HG02973 (cell line): ENCODE results near the gene ALS2.
"Not testable (repeated sequence)": the region's sequence is repeated elsewhere in the genome, so short reads cannot be mapped to it uniquely, and the experiment has no call there.

Source experiments
- ATAC-seq: cut with Tn5 transposase; IDR thresholded peaks from one replicate; pipeline ENCODE4 v1.9.1; 2021; ENCODE audit warnings: moderate library complexity; ENCODE audit not compliant: unreplicated experiment

ALS2 gene

DNA sequence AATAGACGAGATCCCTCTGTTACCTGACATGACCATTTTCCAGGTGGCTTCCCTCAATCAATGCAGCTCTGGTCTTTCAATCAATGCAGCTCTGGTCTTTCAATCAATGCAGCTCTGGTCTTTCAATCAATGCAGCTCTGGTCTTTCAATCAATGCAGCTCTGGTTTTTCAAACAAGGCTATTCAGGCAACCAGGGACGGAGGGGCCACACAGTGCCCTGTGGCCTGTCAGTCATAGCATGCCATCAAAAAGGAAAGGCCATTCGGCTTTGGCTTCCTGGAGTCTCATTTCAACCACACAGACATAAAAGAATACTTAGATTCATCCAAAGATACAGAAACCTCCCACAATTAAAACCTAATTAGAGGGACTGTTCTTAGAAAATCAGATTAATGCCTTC lies 95.6 kb downstream of the ALS2 start:
- ATAC-seq = no peak

DNA sequence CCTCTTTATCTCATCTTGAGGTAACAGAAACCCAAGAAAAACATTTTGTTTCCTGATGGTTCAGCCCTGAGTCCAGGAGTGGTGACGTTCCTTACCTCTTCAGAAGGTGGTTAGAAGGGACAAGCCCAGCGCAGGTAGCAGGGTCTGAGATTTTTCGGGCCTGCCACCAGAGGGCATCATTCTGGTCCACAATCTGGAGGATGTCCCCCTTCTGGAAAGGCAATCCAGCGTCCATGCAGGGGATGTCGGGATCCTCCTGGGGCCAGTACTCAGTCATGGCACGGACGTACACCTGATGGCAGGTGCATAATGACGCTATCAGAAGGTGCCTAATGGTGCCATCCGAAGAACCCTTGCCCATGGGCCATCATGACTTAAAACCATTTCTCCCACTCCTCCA lies 100.0 kb downstream of the ALS2 start:
- no peak for ATAC-seq

DNA sequence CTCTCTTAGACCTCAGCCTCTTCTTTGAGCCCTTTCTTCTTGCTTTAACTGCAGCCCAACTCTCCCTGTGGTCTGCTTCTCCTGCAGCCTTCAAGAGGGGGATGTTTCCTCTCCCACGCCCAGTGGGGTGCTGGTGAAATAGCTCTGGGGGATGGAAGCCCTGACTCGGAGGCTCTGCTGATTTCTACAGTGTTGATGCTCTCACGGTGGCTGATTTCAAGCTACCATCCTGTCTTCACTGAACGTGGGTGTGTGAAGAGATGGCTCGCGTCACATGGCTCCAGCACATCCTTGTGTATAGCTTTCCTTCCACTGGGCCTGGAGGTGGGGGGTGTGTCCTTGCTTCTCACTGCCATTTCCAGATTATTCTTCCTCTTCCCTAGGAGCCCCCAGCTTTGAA lies 102.3 kb downstream of the ALS2 start:
- no peak for ATAC-seq

- ATAC-seq = no peak
Measured at GRCh38 chr2:201675454-201675853, 105.3 kb downstream of the ALS2 start.

- ATAC-seq = no peak
Measured at GRCh38 chr2:201674794-201675193, 105.9 kb downstream of the ALS2 start.

DNA sequence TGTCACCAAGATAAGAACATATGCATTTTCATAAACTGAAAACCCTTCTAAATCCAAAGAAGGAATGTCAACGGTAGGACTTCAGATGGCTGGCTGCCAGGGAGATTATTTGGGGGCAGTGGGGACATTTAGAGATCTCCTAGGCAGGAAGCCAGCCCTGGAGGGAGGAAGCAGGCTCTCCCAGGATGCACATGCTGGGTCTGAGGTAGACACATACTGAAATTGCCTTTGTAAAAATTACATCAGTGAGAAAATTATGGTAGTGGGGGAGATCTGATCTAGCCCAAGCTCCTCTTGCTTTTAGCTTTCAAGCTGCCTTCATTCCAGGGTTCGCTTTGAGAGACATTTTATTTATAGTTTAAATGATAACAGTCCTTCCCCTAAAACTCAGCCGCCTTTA lies 106.4 kb downstream of the ALS2 start:
- no peak for ATAC-seq

DNA sequence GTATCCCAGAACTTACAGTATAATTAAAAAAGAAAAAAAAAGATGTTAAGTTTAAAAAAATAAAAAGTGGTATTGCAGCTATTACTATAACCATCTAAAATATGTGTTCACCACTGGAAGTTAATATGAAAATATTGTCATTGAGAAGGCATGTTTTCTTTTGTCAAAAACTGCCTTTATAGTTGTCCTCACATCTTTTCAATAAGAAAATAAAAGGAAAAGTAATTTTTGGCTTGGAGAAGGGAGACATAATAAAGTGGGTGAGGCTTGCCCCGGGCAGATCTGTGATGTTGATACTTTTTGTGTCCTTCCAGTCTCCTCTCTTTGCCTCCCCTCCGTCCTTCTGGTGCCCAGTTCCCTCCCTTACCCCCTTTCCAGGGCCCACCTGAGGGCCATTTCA lies 107.2 kb downstream of the ALS2 start:
- no peak for ATAC-seq

DNA sequence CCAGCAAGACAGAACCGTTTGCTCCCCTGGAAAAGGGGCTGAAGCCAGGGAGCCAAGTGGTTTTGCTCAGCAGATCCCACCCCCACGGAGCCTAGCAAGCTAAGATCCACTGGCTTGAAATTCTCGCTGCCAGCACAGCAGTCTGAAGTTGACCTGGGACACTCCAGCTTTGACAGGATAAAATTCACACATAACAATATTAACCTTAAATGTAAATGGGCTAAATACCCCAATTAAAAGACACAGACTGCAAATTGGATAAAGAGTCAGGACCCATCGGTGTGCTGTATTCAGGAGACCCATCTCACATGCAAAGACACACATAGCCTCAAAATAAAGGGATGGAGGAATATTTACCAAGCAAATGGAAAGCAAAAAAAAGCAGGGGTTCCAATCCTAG lies 109.5 kb downstream of the ALS2 start:
- not testable (repeated sequence) for ATAC-seq

- no peak for ATAC-seq
Measured at GRCh38 chr2:201669865-201670264, 110.9 kb downstream of the ALS2 start.

GRCh38 chr2:201668402-201668910 lies 112.3 kb downstream of the ALS2 start:
- ATAC-seq = no peak

GRCh38 chr2:201664334-201664733 lies 116.4 kb downstream of the ALS2 start:
- ATAC-seq = no peak

DNA sequence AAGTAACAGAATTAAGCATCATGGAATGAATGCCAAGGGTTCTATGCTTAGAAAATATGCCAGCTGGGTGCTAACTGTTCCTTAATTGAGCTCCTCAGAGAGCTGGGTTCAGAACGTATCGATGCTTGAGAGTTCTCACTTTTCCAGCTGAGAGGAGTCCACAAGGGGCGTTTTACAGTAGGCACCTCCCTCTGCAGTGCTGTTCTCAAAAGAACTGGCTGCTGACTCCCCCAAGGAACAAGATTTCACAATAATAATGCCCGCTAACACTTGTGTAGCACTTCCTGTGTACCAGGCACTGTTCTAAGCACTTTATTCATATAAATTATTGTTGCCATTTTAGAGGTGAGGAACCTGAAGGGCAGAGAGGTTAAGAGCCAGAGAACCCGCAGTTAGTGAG lies 119.4 kb downstream of the ALS2 start:
- no peak for ATAC-seq

DNA sequence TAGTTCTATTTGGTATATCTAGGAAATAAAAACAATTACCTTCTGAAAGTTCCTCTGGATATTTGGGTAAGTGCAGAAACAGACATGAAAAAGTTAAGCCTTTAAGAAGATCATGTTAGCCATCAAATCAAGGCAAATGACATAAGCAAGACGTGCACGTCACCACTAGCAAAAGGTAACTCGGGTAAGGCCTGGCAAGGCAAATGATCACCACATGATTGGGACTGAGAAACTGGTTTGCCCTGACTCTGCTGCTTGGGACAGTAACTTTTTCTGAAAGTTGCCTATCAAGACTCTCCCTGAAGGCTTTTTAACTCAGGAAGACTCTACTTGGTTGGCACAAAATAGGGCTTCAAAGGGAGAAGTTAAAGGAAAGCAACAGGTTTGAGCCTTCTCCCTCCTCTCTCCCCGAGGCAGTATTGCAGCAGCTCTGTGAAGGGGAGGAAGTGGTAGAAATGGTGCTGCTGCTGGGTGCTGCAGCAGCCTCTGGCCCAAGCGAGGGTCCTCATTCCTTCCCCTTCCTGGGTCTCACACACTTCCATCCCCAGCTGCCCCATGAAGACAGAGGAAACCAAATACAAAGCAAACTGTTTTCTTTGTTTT lies 120.3 kb downstream of the ALS2 start:
- no peak for ATAC-seq

DNA sequence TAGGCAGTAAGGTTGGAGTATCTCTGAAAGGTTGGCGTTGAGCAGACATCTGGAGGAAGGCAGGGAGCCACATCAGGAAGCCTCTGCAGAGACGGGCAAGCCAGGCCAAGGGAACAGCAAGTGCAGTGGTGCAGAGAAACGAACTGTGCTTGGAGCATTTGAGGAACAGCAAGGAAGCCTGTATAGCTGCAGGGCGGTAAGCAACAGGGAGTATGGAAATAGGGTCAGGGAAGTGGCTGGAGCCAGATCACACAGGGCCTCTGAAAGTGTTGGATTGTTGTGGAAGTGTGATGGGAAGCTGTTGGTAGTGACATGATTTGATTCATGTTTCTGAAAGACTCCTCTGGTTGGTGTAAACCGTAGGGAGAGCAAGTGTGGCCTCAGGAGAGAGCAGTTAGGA lies 124.0 kb downstream of the ALS2 start:
- no peak for ATAC-seq

DNA sequence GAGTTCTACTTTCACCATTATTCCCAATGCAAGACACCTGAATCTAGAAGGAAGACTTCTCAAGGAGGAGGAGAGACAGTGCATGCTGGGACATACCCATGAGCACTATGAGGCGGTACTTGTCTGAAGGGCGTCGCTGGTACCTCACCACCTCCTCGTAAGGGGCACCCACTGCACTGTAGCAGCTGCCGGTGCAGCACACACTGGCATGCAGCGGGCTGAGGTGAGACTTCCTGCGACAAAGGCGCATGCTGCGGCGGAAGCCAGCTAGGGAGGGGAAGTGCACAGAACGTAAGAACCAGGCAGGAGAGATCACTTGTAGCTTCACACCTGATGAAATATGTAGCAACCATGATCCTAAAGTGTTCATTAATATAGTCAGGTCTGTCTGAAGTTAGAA lies 124.6 kb downstream of the ALS2 start:
- ATAC-seq = no peak

- ATAC-seq = no peak
Measured at GRCh38 chr2:201654616-201655384, 125.9 kb downstream of the ALS2 start.

GRCh38 chr2:201653221-201653620 lies 127.5 kb downstream of the ALS2 start:
- no peak for ATAC-seq
